Activated CD4-positive, alpha-beta T cell treated with anti-CD3 and anti-CD28 coated beads, Interleukin-2, amount 50 U/mL, for 24 hours (primary cell): ENCODE results near the gene COL2A1.

Experiments used
- DNase-seq, 2 donors: peaks; one replicate each; pipeline ENCODE4 v3.0.0-alpha.2; 2020; ENCODE audit warnings: low read depth in 1 of 2, low spot score in 1 of 2

Gene COL2A1

GRCh38 chr12:48031135-48031960 is 27.1 kb upstream of the COL2A1 start:
- DNase-seq = no peak

- DNase-seq = no peak
Measured at GRCh38 chr12:48030173-48030650, 25.9 kb upstream of the COL2A1 start.

GRCh38 chr12:48029491-48030172 is 25.4 kb upstream of the COL2A1 start:
- no peak for DNase-seq

- no peak for DNase-seq
Measured at GRCh38 chr12:48028541-48029431, 24.5 kb upstream of the COL2A1 start.

GRCh38 chr12:48027183-48028002 is 23.1 kb upstream of the COL2A1 start:
- no peak for DNase-seq

- DNase-seq = no peak
Measured at GRCh38 chr12:48026060-48026827, 22.0 kb upstream of the COL2A1 start.

- no peak for DNase-seq
Measured at GRCh38 chr12:48025281-48025680, 21.0 kb upstream of the COL2A1 start.

- no peak for DNase-seq
Measured at GRCh38 chr12:48024735-48025134, 20.5 kb upstream of the COL2A1 start.

GRCh38 chr12:48023386-48023785 is 19.1 kb upstream of the COL2A1 start:
- no peak for DNase-seq

- no peak for DNase-seq
Measured at GRCh38 chr12:48022676-48023385, 18.6 kb upstream of the COL2A1 start.

- no peak for DNase-seq
Measured at GRCh38 chr12:48022180-48022521, 17.9 kb upstream of the COL2A1 start.

GRCh38 chr12:48021485-48022179 is 17.4 kb upstream of the COL2A1 start:
- DNase-seq = no peak

GRCh38 chr12:48019639-48020265 is 15.5 kb upstream of the COL2A1 start:
- DNase-seq = no peak

GRCh38 chr12:48018618-48018995 is 14.3 kb upstream of the COL2A1 start:
- no peak for DNase-seq

GRCh38 chr12:48017921-48018617 is 13.8 kb upstream of the COL2A1 start:
- no peak for DNase-seq

GRCh38 chr12:48017496-48017895 is 13.2 kb upstream of the COL2A1 start:
- no peak for DNase-seq

- no peak for DNase-seq
Measured at GRCh38 chr12:48016373-48017020, 12.2 kb upstream of the COL2A1 start.
